Rectal smooth muscle tissue (tissue), 1 donor: Measurements from ENCODE around the gene IRF7.
A peak's percentile ranks its signal among the peaks of the same experiment; 100 is the strongest.
"Not testable (repeated sequence)": the region's sequence is repeated elsewhere in the genome, so short reads cannot be mapped to it uniquely, and the experiment has no call there.

ENCODE experiments used
- H3K27ac ChIP-seq: one replicate; pipeline ENCODE4 v1.7.0; 2013; ENCODE audit warnings: low read depth, low read length, inconsistent platforms
- H3K27me3 ChIP-seq: one replicate; pipeline ENCODE4 v1.7.0; 2013; ENCODE audit warnings: low read length; ENCODE audit not compliant: control insufficient read depth, insufficient read depth
- H3K36me3 ChIP-seq: one replicate; pipeline ENCODE4 v1.7.0; 2013; ENCODE audit warnings: low read length; ENCODE audit not compliant: control insufficient read depth, insufficient read depth
- H3K4me1 ChIP-seq: one replicate; pipeline ENCODE4 v1.7.0; 2013; ENCODE audit warnings: low read length; ENCODE audit not compliant: control insufficient read depth, insufficient read depth
- H3K4me3 ChIP-seq: one replicate; pipeline ENCODE4 v1.7.0; 2013; ENCODE audit warnings: low read length
- H3K9ac ChIP-seq: one replicate; pipeline ENCODE4 v1.7.0; 2013; ENCODE audit warnings: low read length

IRF7 gene

GRCh38 chr11:576811-577610, 38.7 kb downstream of the IRF7 start:
- peak overlapping the region; percentile 92 for H3K4me3 ChIP-seq
- H3K27me3 ChIP-seq: peaks cover 2% of the 10 kb centered on the region
- peak overlapping the region; percentile 68 for H3K27ac ChIP-seq
- peaks cover 12% of the 10 kb centered on the region for H3K4me1 ChIP-seq
- peak overlapping the region; percentile 67 for H3K9ac ChIP-seq
- H3K36me3 ChIP-seq: peaks cover 4% of the 10 kb centered on the region

DNA sequence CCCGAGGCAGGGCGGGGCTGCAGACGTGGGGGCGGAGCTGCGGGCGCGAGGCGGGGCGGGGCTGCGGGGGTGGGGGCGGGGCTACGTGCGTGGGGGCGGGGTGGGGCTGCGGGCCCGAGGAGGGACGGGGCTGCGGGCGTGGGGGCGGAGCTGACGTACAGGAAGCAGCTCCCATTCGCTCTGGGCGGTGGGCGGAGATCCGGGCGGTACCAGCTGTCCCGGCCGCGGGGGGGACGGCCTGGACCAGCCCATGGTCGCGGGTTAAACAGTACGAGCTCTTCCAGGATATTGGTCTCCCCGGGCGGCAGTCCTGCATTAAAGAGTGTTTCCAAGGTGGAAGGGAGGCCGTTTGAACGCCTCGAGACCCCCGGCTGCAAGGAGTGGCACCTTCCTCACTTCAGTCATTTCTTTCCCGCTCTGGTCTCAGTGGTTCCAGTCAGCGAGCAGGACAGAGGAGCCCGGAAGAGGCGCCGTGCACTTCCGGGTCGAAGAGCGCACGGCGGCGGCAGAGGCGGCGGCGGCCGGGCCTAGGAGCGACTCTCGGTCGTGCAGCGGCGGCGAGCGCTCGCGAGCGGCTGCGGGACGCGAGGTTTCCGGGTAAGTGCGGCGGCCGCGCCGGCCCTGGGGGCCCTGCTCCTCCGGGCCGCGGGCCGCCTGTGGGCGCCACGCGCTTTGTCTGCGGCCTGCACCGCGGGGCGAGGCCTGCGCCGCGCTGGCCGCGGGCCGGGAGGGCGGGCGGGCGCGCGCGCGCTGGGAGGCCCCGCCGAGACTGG, 39.6 kb downstream of the IRF7 start, which contains the start of gene PHRF1:
Gene PHRF1, plus strand, starts transcription at position 475 of the 773 bp plus-strand sequence. CDS start 5,043 bp downstream, outside the sequence.
- Histone ChIP-seq H3K4me1 (peaks cover 12% of the 10 kb centered on the region), H3K27ac (peak within 1 kb of the TSS; percentile 76), H3K9ac (peak within 1 kb of the TSS; percentile 67), H3K36me3 (no peaks in the 10 kb centered on the region), H3K27me3 (peaks cover 2% of the 10 kb centered on the region), H3K4me3 (peak within 1 kb of the TSS; percentile 92)

DNA sequence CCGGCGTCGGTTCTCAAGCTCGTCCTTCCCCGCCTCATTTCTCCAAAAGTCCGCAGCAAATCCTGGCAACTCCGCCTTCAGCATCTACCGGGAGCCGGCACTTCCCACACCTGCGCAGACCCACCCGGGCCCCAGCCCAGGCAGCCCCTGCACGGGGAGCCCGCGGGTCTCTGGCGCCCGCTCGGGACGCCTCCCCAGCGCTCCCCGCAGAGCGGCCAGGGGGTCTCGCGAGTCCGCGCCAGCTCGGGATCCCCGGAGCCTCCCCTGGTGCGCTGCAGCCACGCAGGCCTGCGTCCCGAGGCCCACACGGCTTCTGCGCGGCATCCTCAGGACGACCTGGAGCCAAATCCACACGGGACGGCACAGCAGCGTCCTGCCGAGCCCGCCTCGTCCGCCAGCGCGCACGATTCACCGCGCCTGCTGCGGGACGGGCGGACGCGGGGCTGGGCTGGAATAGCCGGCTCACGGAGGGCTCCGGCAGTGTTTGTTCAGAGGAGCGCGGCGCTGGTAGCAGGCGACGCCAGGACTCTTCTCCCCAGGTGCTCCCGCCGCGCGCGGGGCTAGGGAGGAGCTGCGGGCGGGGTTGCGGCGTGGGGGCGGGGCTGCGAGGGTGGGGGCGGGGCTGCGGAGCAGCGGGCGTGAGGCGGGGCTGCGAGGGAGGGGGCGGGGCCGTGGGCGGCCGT, 40.3 kb downstream of the IRF7 start:
- Histone ChIP-seq H3K4me1 (peaks cover 12% of the 10 kb centered on the region), H3K27ac (no peak overlapping the region)

GRCh38 chr11:574632-575312, 41.0 kb downstream of the IRF7 start:
- H3K9ac ChIP-seq: no peak overlapping the region
- no peak overlapping the region for H3K27ac ChIP-seq
- H3K4me1 ChIP-seq: peaks cover 12% of the 10 kb centered on the region

More for the DNA sequence above, 40.3 kb downstream of the IRF7 start:
- Histone ChIP-seq H3K27me3 (peaks cover 2% of the 10 kb centered on the region), H3K36me3 (no peaks in the 10 kb centered on the region), H3K9ac (no peak overlapping the region), H3K4me3 (peak overlapping the region; percentile 74)

GRCh38 chr11:574031-574570, 41.6 kb downstream of the IRF7 start:
- not testable (repeated sequence) for H3K27ac ChIP-seq, H3K4me3 ChIP-seq, H3K9ac ChIP-seq, H3K36me3 ChIP-seq, H3K27me3 ChIP-seq, H3K4me1 ChIP-seq

More at GRCh38 chr11:574632-575312, 41.0 kb downstream of the IRF7 start:
- no peaks in the 10 kb centered on the region for H3K36me3 ChIP-seq
- peak overlapping the region; percentile 74 for H3K4me3 ChIP-seq
- H3K27me3 ChIP-seq: peaks cover 2% of the 10 kb centered on the region

GRCh38 chr11:573146-573759, 42.5 kb downstream of the IRF7 start:
- peaks cover 11% of the 10 kb centered on the region for H3K4me1 ChIP-seq
- H3K27me3 ChIP-seq: peaks cover 2% of the 10 kb centered on the region
- no peak overlapping the region for H3K27ac ChIP-seq
- no peaks in the 10 kb centered on the region for H3K36me3 ChIP-seq
- no peak overlapping the region for H3K9ac ChIP-seq
- H3K4me3 ChIP-seq: no peak overlapping the region

DNA sequence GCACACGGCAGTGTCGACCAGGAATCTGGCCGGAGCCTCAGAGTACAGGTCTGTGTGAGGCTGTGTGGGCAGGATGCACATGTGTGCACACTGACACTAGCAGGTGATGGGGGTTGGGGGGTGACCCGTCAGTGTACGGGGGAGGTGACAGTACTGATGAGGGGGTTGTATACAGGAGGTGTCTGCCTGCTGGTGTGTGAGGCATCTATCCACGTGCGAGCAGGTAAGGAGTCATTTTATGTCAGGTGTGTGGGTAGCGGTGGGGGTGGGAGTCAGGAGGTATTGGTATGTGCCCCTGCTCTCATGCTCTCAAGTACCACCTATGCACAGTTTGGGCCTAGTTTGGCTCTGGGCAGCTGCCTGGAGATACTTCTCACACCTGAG, 44.0 kb downstream of the IRF7 start:
- Histone ChIP-seq H3K27ac (no peak overlapping the region), H3K4me3 (no peak overlapping the region), H3K9ac (no peak overlapping the region), H3K27me3 (peaks cover 2% of the 10 kb centered on the region), H3K4me1 (peaks cover 2% of the 10 kb centered on the region), H3K36me3 (no peaks in the 10 kb centered on the region)

DNA sequence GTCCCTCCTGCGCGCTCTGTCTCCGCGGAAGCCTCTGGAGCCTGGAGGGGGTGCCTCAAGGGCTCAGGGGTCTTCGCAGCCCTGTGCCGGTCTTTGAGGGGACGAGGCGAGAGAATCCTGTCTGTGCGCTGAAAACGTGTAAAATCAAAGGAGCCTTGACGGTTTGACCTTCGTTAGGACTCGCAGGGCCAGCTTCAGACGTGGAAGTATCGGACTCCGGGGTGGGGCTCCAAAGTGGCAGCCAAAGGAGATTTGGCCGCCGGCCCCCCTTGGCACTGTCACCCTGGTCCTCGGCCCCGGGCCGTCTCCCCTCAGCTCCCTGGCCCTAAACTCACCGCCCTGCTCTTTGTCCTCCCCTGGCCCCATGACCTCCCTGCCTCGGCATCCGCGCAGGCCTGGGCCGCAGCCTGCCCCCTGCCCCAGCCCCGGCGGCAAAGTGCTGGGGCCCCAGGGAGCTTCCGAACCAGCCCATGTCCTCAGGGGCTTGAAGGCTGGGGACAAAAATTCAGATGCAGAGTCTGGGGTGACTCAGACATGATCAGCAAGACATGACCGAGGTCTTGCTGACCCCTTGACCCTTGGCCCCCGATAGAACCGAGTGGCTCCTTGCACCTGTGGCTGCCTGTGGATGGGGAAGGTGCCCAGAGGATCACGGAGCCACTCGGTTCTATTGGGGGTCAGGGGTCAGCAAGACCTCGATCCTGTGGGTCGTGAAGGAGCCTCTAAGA, 46.4 kb downstream of the IRF7 start:
- Histone ChIP-seq H3K9ac (peak overlapping the region; percentile 90), H3K27ac (no peak overlapping the region), H3K4me1 (peaks cover 2% of the 10 kb centered on the region), H3K4me3 (peak overlapping the region; percentile 70), H3K36me3 (no peaks in the 10 kb centered on the region), H3K27me3 (peaks cover 2% of the 10 kb centered on the region)

DNA sequence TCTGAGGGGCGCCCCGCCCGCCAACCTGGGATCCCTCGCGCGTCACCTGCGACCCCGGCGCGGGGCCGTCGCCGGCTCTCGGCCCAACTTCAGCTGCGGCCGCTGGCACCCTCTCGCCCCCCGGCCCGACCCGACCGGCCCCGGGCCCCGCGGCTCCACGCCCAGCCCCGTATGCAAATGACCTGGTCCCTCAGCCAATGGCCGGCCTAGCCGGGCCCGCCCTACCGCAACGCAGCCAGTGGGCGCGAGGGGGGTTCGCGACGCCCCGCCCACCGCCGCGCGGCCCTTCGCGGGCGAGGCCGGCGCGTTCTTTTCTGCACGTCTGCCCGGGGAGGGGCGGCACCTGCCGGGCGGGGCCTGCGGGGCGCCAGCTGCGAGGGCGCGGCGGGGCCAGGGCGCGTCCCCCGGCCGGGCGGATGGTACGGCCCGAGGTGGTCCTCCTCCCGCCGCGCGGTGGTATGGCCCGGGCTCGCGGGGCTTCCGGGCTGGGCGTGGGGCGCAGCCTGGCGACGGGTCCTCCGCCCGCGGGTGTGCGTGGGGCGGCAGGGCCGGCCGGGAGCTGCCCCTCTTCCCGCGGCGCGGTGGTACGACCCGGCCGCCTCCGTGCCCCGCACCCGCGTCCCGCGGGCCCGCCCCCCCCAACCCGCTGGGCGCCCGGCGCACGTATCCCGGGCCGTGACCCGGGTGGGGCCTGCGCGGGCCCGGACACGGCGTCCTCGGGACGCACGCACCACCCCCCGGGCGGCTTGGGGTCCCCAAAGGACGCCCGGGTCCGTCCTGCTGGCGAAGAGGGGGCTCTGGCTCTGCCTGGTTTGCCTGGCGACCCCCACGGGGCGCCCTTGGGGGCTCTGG, 47.2 kb downstream of the IRF7 start:
- Histone ChIP-seq H3K27ac (no peak overlapping the region), H3K36me3 (no peaks in the 10 kb centered on the region), H3K4me3 (peak overlapping the region; percentile 70), H3K9ac (peak overlapping the region; percentile 90), H3K4me1 (peaks cover 2% of the 10 kb centered on the region), H3K27me3 (peaks cover 2% of the 10 kb centered on the region)

DNA sequence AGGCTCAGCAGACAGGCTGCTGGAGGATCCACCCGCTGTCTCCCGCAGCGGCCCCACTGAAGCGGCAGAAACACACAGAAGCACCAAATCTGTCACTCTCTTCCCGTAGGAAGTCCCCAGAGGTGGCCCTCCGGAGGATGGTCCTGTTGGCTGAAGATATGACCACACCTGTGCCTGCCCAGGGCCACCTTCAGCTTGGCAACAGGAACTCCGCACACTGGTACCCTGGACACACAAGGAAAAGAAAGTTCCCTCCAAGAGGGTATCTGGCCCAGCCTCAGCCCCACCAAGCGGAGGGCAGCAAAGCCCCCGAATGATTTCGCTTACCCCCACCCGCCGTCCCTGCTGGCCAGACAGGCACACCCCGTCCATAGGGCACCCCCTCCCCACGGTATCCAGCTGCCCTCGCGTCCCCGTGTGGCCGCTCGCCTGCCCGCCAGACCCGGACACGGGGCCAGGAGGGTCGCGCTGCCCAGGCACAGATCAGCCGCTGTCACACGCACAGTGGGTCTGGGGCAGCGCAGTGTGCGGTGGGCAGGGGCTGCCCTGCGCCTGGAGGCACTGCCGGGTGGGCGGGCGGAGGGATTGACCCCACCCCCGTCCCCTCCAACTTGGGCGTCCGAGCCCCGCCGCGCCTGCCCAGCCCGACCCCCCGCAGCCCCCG, 48.0 kb downstream of the IRF7 start:
- Histone ChIP-seq H3K4me3 (peak overlapping the region; percentile 62), H3K27ac (no peak overlapping the region), H3K4me1 (peaks cover 2% of the 10 kb centered on the region), H3K27me3 (no peaks in the 10 kb centered on the region), H3K9ac (peak overlapping the region; percentile 62), H3K36me3 (no peaks in the 10 kb centered on the region)
